HG03139 (cell line): ENCODE data around the gene PSMD2.

Experiments used
- ATAC-seq: cut with Tn5 transposase; IDR thresholded peaks from one replicate; pipeline ENCODE4 v1.9.1; 2021; ENCODE audit not compliant: unreplicated experiment

Gene PSMD2

GRCh38 chr3:184354121-184354728 lies 55.2 kb downstream of the PSMD2 start:
- no peak for ATAC-seq

- no peak for ATAC-seq
Observed at GRCh38 chr3:184354754-184355153, 55.7 kb downstream of the PSMD2 start.

GRCh38 chr3:184355261-184356040 lies 56.4 kb downstream of the PSMD2 start:
- no peak for ATAC-seq

- no peak for ATAC-seq
Observed at GRCh38 chr3:184357248-184358123, 58.4 kb downstream of the PSMD2 start.

- ATAC-seq = no peak
Observed at GRCh38 chr3:184358124-184358767, 59.2 kb downstream of the PSMD2 start.
